ENCODE measurements around the gene DDIT4. TPM values are rescaled to one million over a fixed set of nuclear protein-coding genes. Genes with fewer than 3 reads are reported as not detected.

Gene DDIT4
- total and polyA plus RNA-seq, 2 experiments from 2014 or later, result 144 to 188 TPM

DNA sequence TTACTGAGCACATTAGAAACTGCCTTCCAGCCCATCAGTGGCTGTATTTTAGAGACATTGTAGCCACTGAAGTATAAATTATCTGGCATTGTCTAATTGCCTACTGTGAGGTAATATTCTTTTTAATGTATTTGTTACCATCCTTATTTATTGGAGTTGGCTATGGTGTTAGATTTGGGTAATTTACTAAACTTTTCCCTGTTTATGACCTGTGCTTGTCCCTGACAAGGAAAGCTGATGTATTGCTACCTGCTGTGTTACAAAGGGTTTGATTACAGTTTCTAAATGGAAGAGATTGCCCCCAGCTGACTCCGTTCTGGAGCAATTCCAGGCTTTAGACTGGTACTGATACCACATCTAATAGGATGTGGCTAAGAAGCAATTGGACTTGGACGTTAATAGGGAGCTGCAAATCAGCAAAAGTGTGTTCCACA is 45.4 kb upstream of the DDIT4 start:
- Histone ChIP-seq H3K9me2 (ENCODE audit: insufficient read depth) (no peaks in the 10 kb centered on the region), H3K9ac (no peak overlapping the region), H3F3A (ENCODE audit: insufficient read depth) (no peaks in the 10 kb centered on the region), H3K4me2 (ENCODE audit: unreplicated experiment) (no peak overlapping the region), H3K36me3 (ENCODE audit: low read depth) (peaks cover 11% of the 10 kb centered on the region), H3K9me3 (ENCODE audit: low read depth) (no peaks in the 10 kb centered on the region), H3K79me2 (ENCODE audit: insufficient read depth) (peaks cover 11% of the 10 kb centered on the region), H3K4me3 (no peak overlapping the region), H3K4me1 (ENCODE audit: insufficient read depth) (no peaks in the 10 kb centered on the region), H2AFZ (no peak overlapping the region), H3K27ac (no peak overlapping the region), H4K20me1 (ENCODE audit: insufficient read depth) (no peaks in the 10 kb centered on the region), H3K27me3 (replicated peaks; ENCODE audit: insufficient read depth) (no peaks in the 10 kb centered on the region)
- in situ Hi-C loops (cut with MboI), result no loop called here
- 73 to 80% methylated on average over 2 of the region's 2 CpGs for WGBS, 2 experiments (ENCODE audit: low coverage in 1 of 2, low lambda C conversion rate in 2 of 2, missing lambda C conversion rate in 2 of 2)
- TF ChIP-seq EZH2 (IDR thresholded peaks at IDR 0.05; ENCODE audit: insufficient read depth, poor library complexity, severe bottlenecking) (no peak), EZH2phosphoT487 (IDR thresholded peaks at IDR 0.05; ENCODE audit: insufficient read depth, low read depth) (no peak)
- no peak for DNase-seq

DNA sequence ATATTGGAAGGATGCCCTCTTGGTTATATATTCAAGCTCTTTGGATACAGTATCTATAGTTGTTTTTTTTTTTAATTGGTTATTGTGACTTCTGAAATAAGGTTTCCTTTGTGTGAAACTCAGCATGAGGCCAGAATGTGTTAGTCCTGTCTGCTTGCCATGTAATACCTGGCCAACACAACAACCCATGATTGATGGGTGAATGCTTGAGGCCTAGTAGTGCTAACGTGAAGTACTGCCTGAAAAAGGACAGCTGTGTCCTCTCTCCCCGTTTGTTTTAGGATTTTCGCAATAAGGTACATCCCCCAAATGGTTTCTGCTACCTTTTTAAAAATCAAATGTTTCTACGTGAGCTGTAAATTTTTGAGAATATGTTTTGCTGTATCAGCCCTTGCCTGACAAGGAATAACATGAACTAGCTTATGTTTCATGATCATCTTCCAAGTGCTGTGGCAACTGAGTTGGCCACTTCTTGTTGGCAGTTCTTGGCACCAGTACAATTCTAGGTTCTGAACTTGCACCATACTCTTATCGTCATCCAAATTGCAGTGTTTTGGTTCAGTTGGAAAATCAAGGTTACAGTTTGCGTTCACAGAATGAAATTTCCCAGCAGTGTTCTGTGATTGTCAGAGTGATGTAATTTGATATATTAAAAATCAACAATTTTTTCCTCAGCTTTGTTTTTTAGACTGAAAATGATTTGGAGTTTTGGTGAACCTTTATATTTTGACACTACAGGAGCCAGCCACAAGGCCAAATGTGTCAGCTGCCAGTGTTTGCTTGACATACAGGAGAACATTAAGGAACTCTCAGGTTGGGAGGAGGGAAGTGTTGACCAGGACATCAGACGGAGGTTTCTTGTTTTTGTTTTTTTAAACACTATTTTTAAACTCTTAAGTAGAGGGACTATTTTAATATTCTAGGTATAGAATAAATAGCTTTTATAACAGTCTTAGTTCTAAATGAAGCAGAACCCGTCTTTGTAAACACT is 44.2 kb upstream of the DDIT4 start:
- DNase-seq, result peak; percentile 12
- no peaks in the 10 kb centered on the region for H3K9me3 ChIP-seq (ENCODE audit: low read depth)
- no peaks in the 10 kb centered on the region for H3K4me1 ChIP-seq (ENCODE audit: insufficient read depth)
- H3K27ac ChIP-seq, result no peak overlapping the region
- no peak overlapping the region for H2AFZ ChIP-seq
- H3K4me2 ChIP-seq (ENCODE audit: unreplicated experiment), result no peak overlapping the region
- H4K20me1 ChIP-seq (ENCODE audit: insufficient read depth), result no peaks in the 10 kb centered on the region
- no peaks in the 10 kb centered on the region for H3K27me3 ChIP-seq (replicated peaks; ENCODE audit: insufficient read depth)
- H3F3A ChIP-seq (ENCODE audit: insufficient read depth), result no peaks in the 10 kb centered on the region
- TF ChIP-seq EZH2phosphoT487 (IDR thresholded peaks at IDR 0.05; ENCODE audit: insufficient read depth, low read depth), result no peak
- TF ChIP-seq EZH2 (IDR thresholded peaks at IDR 0.05; ENCODE audit: insufficient read depth, poor library complexity, severe bottlenecking), result no peak
- in situ Hi-C loops (cut with MboI), result no loop called here
- no peaks in the 10 kb centered on the region for H3K9me2 ChIP-seq (ENCODE audit: insufficient read depth)
- H3K36me3 ChIP-seq (ENCODE audit: low read depth), result peaks cover 23% of the 10 kb centered on the region
- H3K9ac ChIP-seq, result no peak overlapping the region
- 79 to 84% methylated on average over 8 of the region's 8 CpGs for WGBS, 2 experiments (ENCODE audit: low coverage in 1 of 2, low lambda C conversion rate in 2 of 2, missing lambda C conversion rate in 2 of 2)
- peaks cover 2% of the 10 kb centered on the region for H3K79me2 ChIP-seq (ENCODE audit: insufficient read depth)
- H3K4me3 ChIP-seq, result no peak overlapping the region

GRCh38 chr10:72233621-72234020 is 40.1 kb upstream of the DDIT4 start:
- H3K4me3 ChIP-seq, result no peak overlapping the region
- DNase-seq, result no peak
- no peaks in the 10 kb centered on the region for H3K9me3 ChIP-seq (ENCODE audit: low read depth)
- no peak overlapping the region for H2AFZ ChIP-seq
- no peaks in the 10 kb centered on the region for H3F3A ChIP-seq (ENCODE audit: insufficient read depth)
- peaks cover 32% of the 10 kb centered on the region for H3K36me3 ChIP-seq (ENCODE audit: low read depth)
- H3K79me2 ChIP-seq (ENCODE audit: insufficient read depth), result no peaks in the 10 kb centered on the region; the same call in 1 of the 2 replicates
- no peak overlapping the region for H3K9ac ChIP-seq
- no peaks in the 10 kb centered on the region for H4K20me1 ChIP-seq (ENCODE audit: insufficient read depth)
- H3K4me2 ChIP-seq (ENCODE audit: unreplicated experiment), result no peak overlapping the region
- no peaks in the 10 kb centered on the region for H3K9me2 ChIP-seq (ENCODE audit: insufficient read depth)
- in situ Hi-C loops (cut with MboI), result no loop called here
- H3K27me3 ChIP-seq (replicated peaks; ENCODE audit: insufficient read depth), result no peaks in the 10 kb centered on the region
- no peaks in the 10 kb centered on the region for H3K4me1 ChIP-seq (ENCODE audit: insufficient read depth)
- no peak overlapping the region for H3K27ac ChIP-seq
- TF ChIP-seq EZH2phosphoT487 (IDR thresholded peaks at IDR 0.05; ENCODE audit: insufficient read depth, low read depth), result no peak
- no peak for TF ChIP-seq EZH2 (IDR thresholded peaks at IDR 0.05; ENCODE audit: insufficient read depth, poor library complexity, severe bottlenecking)

DNA sequence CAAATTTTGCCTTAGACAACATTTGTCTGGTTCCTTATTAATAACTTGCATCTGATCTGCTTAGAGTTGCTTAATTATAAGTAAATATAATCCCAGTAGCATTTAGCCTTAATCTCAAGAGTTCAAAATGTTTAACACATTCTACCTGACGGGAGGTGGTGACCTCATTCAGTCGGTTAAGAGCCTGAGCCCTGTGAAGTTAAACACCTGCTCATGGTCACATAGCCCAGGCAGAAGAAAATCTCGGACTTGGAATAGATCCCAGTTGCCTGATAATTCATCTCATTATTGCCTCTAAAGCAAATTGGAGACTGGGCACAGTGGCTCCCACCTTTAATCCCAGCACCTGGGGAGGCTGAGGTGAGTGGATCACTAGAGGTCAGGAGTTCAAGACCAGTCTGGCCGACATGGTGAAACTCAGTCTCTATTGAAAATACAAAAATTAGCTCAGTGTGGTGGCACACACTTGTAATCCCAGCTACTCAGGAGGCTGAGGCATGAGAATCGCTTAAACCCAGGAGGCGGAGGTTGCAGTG is 39.1 kb upstream of the DDIT4 start:
- H3K4me2 ChIP-seq (ENCODE audit: unreplicated experiment), result no peak overlapping the region
- no peaks in the 10 kb centered on the region for H3K9me2 ChIP-seq (ENCODE audit: insufficient read depth)
- no peaks in the 10 kb centered on the region; the same call in 1 of the 2 replicates for H3K79me2 ChIP-seq (ENCODE audit: insufficient read depth)
- TF ChIP-seq EZH2phosphoT487 (IDR thresholded peaks at IDR 0.05; ENCODE audit: insufficient read depth, low read depth) (no peak), EZH2 (IDR thresholded peaks at IDR 0.05; ENCODE audit: insufficient read depth, poor library complexity, severe bottlenecking) (no peak)
- H3F3A ChIP-seq (ENCODE audit: insufficient read depth), result no peaks in the 10 kb centered on the region
- H3K4me3 ChIP-seq, result no peak overlapping the region
- no peaks in the 10 kb centered on the region for H3K9me3 ChIP-seq (ENCODE audit: low read depth)
- H3K27me3 ChIP-seq (replicated peaks; ENCODE audit: insufficient read depth), result no peaks in the 10 kb centered on the region
- H3K27ac ChIP-seq, result no peak overlapping the region
- no peak overlapping the region for H2AFZ ChIP-seq
- no peak overlapping the region for H3K9ac ChIP-seq
- no peaks in the 10 kb centered on the region for H4K20me1 ChIP-seq (ENCODE audit: insufficient read depth)
- WGBS, 2 experiments (ENCODE audit: low coverage in 1 of 2, low lambda C conversion rate in 2 of 2, missing lambda C conversion rate in 2 of 2), result 86 to 88% methylated on average over 6 of the region's 6 CpGs
- no peak for DNase-seq
- H3K4me1 ChIP-seq (ENCODE audit: insufficient read depth), result no peaks in the 10 kb centered on the region
- in situ Hi-C loops (cut with MboI), result no loop called here
- H3K36me3 ChIP-seq (ENCODE audit: low read depth), result peaks cover 32% of the 10 kb centered on the region
